Endothelial cell of umbilical vein (primary cell): ENCODE measurements around the gene ZFP90. TPM values are rescaled to one million over a fixed set of nuclear protein-coding genes. Genes with fewer than 3 reads are reported as not detected.

Experiments
- BruUV-seq: library from RNA; stranded (reverse); fragments of 400-500 nt; replicated peaks from 2 replicates; lab custom pipeline; 2021; lab: Mats Ljungman, UMichigan
- CTCF ChIA-PET: fragments of 300-600, 350-600 bp; sonication (Branson Sonifier 250); formaldehyde crosslinking; loops from one replicate; lab custom pipeline; 2021; ENCODE audit warnings: antibody characterized with exemption, inconsistent platforms; lab: Charles Lee
- POLR2A ChIA-PET: fragments of 300-600, 350-600 bp; sonication (Branson Sonifier 250); formaldehyde crosslinking; loops from one replicate; lab custom pipeline; 2021; ENCODE audit warnings: antibody characterized with exemption, inconsistent platforms; lab: Charles Lee
- DNase-seq: peaks from one replicate; pipeline ENCODE4 v3.0.0-alpha.2; 2011; ENCODE audit warnings: low read depth, low spot score
- FAIRE-seq: peaks from 2 replicates; lab custom pipeline; 2011; peaks lifted over from hg19 to GRCh38; lab: Jason Lieb, UNC
- H2AFZ ChIP-seq: 2 replicates; pipeline ENCODE4 v1.6.0; 2012; ENCODE audit warnings: low read depth, low read length, control low read depth, inconsistent platforms
- H3K27ac ChIP-seq: 2 replicates; pipeline ENCODE4 v1.5.1; 2011; ENCODE audit warnings: low read depth, mild to moderate bottlenecking, control low read depth, low read length, moderate library complexity; ENCODE audit not compliant: insufficient read depth
- H3K27me3 ChIP-seq, 2 experiments: 2 replicates each; pipeline versions ENCODE4 v1.6.0 to v1.6.1; 2011; ENCODE audit warnings: low read length in 2 of 2, mixed read lengths in 1 of 2; ENCODE audit not compliant: control insufficient read depth in 2 of 2, insufficient read depth in 2 of 2
- H3K36me3 ChIP-seq, 2 experiments: 2 replicates in 1 of 2; 3 replicates in 1 of 2; pipeline ENCODE4 v1.5.1; 2011; ENCODE audit warnings: low read length in 2 of 2, mild to moderate bottlenecking in 1 of 2, moderate library complexity in 1 of 2; ENCODE audit not compliant: control insufficient read depth in 2 of 2, insufficient read depth in 2 of 2; ENCODE audit errors: extremely low read depth in 1 of 2
- H3K4me1 ChIP-seq: 3 replicates; pipeline ENCODE4 v1.5.1; 2011; ENCODE audit warnings: mild to moderate bottlenecking, low read length; ENCODE audit not compliant: control insufficient read depth, insufficient read depth; ENCODE audit errors: extremely low read depth
- H3K4me2 ChIP-seq: 2 replicates; pipeline ENCODE4 v1.6.1; 2011; ENCODE audit warnings: low read length, control low read depth, mixed read lengths; ENCODE audit not compliant: insufficient read depth
- H3K4me3 ChIP-seq, 3 experiments: fragments of 200-600 bp in 1 of 3; sonication (generic), shearing (Covaris generic) in 1 of 3; replicated peaks in 1 of 3; 2 replicates each; pipeline ENCODE4 v1.5.1; 2011 to 2016; ENCODE audit warnings: control low read depth in 3 of 3, low read length in 3 of 3, mild to moderate bottlenecking in 2 of 3, inconsistent platforms in 1 of 3, low read depth in 1 of 3, moderate library complexity in 1 of 3; ENCODE audit not compliant: insufficient read depth in 1 of 3
- H3K79me2 ChIP-seq: 2 replicates; pipeline ENCODE4 v1.6.0; 2012; ENCODE audit warnings: low read length, inconsistent platforms; ENCODE audit not compliant: control insufficient read depth, insufficient read depth
- H3K9ac ChIP-seq: replicated peaks from 2 replicates; pipeline ENCODE3; 2011; ENCODE audit warnings: low read length, control low read depth; ENCODE audit not compliant: insufficient read depth; ENCODE audit errors: extremely low read depth
- H3K9me1 ChIP-seq: replicated peaks from 3 replicates; pipeline ENCODE4 v1.6.0; 2011; ENCODE audit warnings: mild to moderate bottlenecking, low read length; ENCODE audit not compliant: control insufficient read depth, insufficient read depth; ENCODE audit errors: extremely low read depth
- H3K9me3 ChIP-seq: replicated peaks from 2 replicates; pipeline ENCODE4 v1.5.1; 2012; ENCODE audit warnings: low read length, inconsistent platforms; ENCODE audit not compliant: control insufficient read depth, insufficient read depth
- H4K20me1 ChIP-seq: replicated peaks from 2 replicates; pipeline ENCODE3; 2011; ENCODE audit warnings: mild to moderate bottlenecking, low read length; ENCODE audit not compliant: control insufficient read depth, insufficient read depth; ENCODE audit errors: extremely low read depth
- EZH2 ChIP-seq: IDR thresholded peaks from 2 replicates; pipeline ENCODE4 v1.6.1; 2012; ENCODE audit warnings: borderline replicate concordance, low read depth, mild to moderate bottlenecking, moderate library complexity, low read length, inconsistent platforms; ENCODE audit not compliant: severe bottlenecking
- FOS ChIP-seq: IDR thresholded peaks from 2 replicates; pipeline ENCODE4 v1.6.1; 2011; ENCODE audit warnings: mild to moderate bottlenecking, low read length, moderate library complexity, borderline replicate concordance; ENCODE audit not compliant: insufficient read depth
- GATA2 ChIP-seq: IDR thresholded peaks from 2 replicates; pipeline ENCODE4 v1.7.0; 2011; ENCODE audit warnings: low read depth, mild to moderate bottlenecking, moderate library complexity, mixed read lengths, low read length; ENCODE audit not compliant: insufficient read length, insufficient read depth
- JUN ChIP-seq: IDR thresholded peaks from 2 replicates; pipeline ENCODE4 v1.6.1; 2011; ENCODE audit warnings: borderline replicate concordance, low read depth; ENCODE audit not compliant: insufficient read length, insufficient read depth
- MAX ChIP-seq: IDR thresholded peaks from 2 replicates; pipeline ENCODE4 v1.6.1; 2011; ENCODE audit not compliant: insufficient read depth, insufficient read length
- POLR2A ChIP-seq: IDR thresholded peaks from 2 replicates; pipeline ENCODE4 v1.6.1; 2012; ENCODE audit warnings: low read depth, mild to moderate bottlenecking, control low read depth, low read length
- POLR2AphosphoS5 ChIP-seq: IDR thresholded peaks from 2 replicates; pipeline ENCODE4 v1.6.1; 2012; ENCODE audit warnings: low read depth, mild to moderate bottlenecking, control low read depth, low read length, moderate library complexity; ENCODE audit not compliant: insufficient read depth
- dilution Hi-C: fragments of 300-500 bp; cut with MboI; formaldehyde crosslinking; loops from one replicate; pipeline ENCODE4 v1.15.0; 2019; ENCODE audit warnings: low sequenced_read_pairs; ENCODE audit not compliant: extremely low pct_ligation_motif_present
- intact Hi-C: fragments of 100-400 bp; cut with micrococcal nuclease; formaldehyde crosslinking; loops from one replicate; pipeline ENCODE4 v1.10.0; 2022
- polyA plus RNA-seq, 4 experiments: library from polyadenylated mRNA; depleted of rRNA in 3 of 4; stranded (reverse) in 3 of 4; unstranded in 1 of 4; fragments of >200 nt; gene quantifications; 2 replicates each; pipeline versions ENCODE4 v1.2.1 to v1.2.3, GENCODE V29; 2011 to 2012; ENCODE audit warnings: missing spikeins in 1 of 4
- total RNA-seq: library from RNA; stranded (reverse); gene quantifications from 2 replicates; pipeline ENCODE4 v1.2.3, GENCODE V29; 2021
- TF ChIP-seq, protein P1 (sequence below), 2 donors: IDR thresholded peaks; 1 replicate in 1 of 2; 2 replicates in 1 of 2; pipeline ENCODE4 v1.5.1; 2011; ENCODE audit warnings: low read length in 2 of 2, mild to moderate bottlenecking in 2 of 2, moderate library complexity in 2 of 2, control low read depth in 1 of 2, inconsistent platforms in 1 of 2, low read depth in 1 of 2; ENCODE audit not compliant: insufficient read depth in 1 of 2; ENCODE audit errors: extremely low read depth in 1 of 2

Gene ZFP90
- total and polyA plus RNA-seq, 2 donors (not counting 3 experiments of a cell fraction or from before 2014, with no cell fraction given) = 10.9 to 22.4 TPM

GRCh38 chr16:68529931-68530701, 9.0 kb upstream of the ZFP90 start:
- H2AFZ ChIP-seq = peak overlapping the region; percentile 97
- H3K27ac ChIP-seq = no peak overlapping the region
- no peaks in the 10 kb centered on the region for H3K9me3 ChIP-seq
- no peak overlapping the region for H3K9ac ChIP-seq
- no TSS peak for BruUV-seq
- CTCF ChIA-PET = interaction anchor here (0.6 to 6.9 kb wide), 11 partner anchors 8 to 594 kb away, joined by 3 to 68 read pairs (median 9); no protein-coding TSS in a partner anchor
- peaks cover 2 to 3% of the 10 kb centered on the region in 2 experiments for H3K27me3 ChIP-seq
- peak overlapping the region; percentile 55 to 75 (median 59) for H3K4me3 ChIP-seq
- H3K4me1 ChIP-seq = peaks cover 10% of the 10 kb centered on the region
- H3K79me2 ChIP-seq = no peaks in the 10 kb centered on the region
- dilution Hi-C loops = no loop called here
- no peaks in the 10 kb centered on the region for H3K36me3 ChIP-seq
- intact Hi-C loops = loop anchor here (1.0 to 5.0 kb wide), 4 partner anchors 9 to 595 kb away; partner anchors contain the start of gene ZFP90
- FAIRE-seq (peak; percentile 88), DNase-seq (peak; percentile 85)
- TF ChIP-seq POLR2A (no peak), GATA2 (no peak), POLR2AphosphoS5 (no peak)
- POLR2A ChIA-PET = no interaction called here
- H3K9me1 ChIP-seq = no peaks in the 10 kb centered on the region
- peak overlapping the region; percentile 58 for H3K4me2 ChIP-seq
- no peaks in the 10 kb centered on the region for H4K20me1 ChIP-seq

DNA sequence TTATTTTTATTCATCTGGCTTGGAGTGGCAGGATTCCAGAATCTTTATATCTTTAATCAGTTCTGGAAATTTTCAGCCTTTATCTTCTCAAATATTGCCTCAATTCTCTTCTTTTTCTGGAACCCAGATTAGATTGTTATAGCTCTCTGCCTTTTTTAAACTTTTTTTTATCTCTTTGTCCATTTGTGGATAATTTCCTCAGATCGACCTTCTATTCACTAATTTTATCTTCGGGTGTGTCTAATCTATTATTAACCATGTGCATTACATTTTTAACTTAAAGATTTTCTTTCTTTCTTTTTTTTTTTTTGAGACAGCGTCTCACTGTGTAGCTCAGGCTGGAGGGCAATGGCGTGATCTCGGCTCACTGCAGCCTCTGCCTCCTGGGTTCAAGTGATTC, 5.2 kb upstream of the ZFP90 start:
- Histone ChIP-seq H3K36me3 (no peaks in the 10 kb centered on the region), H3K27ac (no peak overlapping the region), H3K9me1 (no peaks in the 10 kb centered on the region), H4K20me1 (no peaks in the 10 kb centered on the region), H2AFZ (no peak overlapping the region), H3K4me1 (peaks cover 13% of the 10 kb centered on the region), H3K4me2 (no peak overlapping the region), H3K79me2 (no peaks in the 10 kb centered on the region), H3K9me3 (no peaks in the 10 kb centered on the region), H3K27me3 (peaks cover 2 to 3% of the 10 kb centered on the region in 2 experiments), H3K4me3 (no peak overlapping the region), H3K9ac (no peak overlapping the region)
- DNase-seq (no peak), FAIRE-seq (no peak)
- BruUV-seq = no TSS peak
- intact Hi-C loops = no loop called here
- ChIA-PET POLR2A (no interaction called here), CTCF (interaction anchor here (4.4 kb wide), 1 partner anchor 13 kb away, joined by 19 read pairs; no protein-coding TSS in a partner anchor)
- TF ChIP-seq, protein P1, sequence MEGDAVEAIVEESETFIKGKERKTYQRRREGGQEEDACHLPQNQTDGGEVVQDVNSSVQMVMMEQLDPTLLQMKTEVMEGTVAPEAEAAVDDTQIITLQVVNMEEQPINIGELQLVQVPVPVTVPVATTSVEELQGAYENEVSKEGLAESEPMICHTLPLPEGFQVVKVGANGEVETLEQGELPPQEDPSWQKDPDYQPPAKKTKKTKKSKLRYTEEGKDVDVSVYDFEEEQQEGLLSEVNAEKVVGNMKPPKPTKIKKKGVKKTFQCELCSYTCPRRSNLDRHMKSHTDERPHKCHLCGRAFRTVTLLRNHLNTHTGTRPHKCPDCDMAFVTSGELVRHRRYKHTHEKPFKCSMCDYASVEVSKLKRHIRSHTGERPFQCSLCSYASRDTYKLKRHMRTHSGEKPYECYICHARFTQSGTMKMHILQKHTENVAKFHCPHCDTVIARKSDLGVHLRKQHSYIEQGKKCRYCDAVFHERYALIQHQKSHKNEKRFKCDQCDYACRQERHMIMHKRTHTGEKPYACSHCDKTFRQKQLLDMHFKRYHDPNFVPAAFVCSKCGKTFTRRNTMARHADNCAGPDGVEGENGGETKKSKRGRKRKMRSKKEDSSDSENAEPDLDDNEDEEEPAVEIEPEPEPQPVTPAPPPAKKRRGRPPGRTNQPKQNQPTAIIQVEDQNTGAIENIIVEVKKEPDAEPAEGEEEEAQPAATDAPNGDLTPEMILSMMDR (IDR thresholded peaks at IDR 0.05; ENCODE audit: extremely low read depth in 1 of 2, insufficient read depth in 1 of 2, low read depth in 1 of 2, low read length in 2 of 2) = no peak
- TF ChIP-seq JUN = no peak
- no peak for TF ChIP-seq GATA2
- no peak for TF ChIP-seq MAX
- TF ChIP-seq EZH2 = no peak
- no peak for TF ChIP-seq FOS
- dilution Hi-C loops = no loop called here
